Transverse colon (tissue), 4 donors: ENCODE results near the gene KDM5C.

Experiments used
- CTCF ChIP-seq, 5 experiments: fragments of 200-600 bp in 3 of 5; fragments of 450-650 bp in 2 of 5; sonication (generic) in 3 of 5; IDR thresholded peaks; 1 replicate in 2 of 5; 2 replicates in 3 of 5; pipeline ENCODE4 v1.5.1; 2016 to 2017; ENCODE audit warnings: antibody characterized with exemption in 5 of 5, inconsistent platforms in 3 of 5, mild to moderate bottlenecking in 2 of 5, moderate library complexity in 1 of 5
- POLR2A ChIP-seq: fragments of 450-650 bp; IDR thresholded peaks from one replicate; pipeline ENCODE4 v1.6.1; 2016; ENCODE audit warnings: antibody characterized with exemption, mild to moderate bottlenecking, moderate library complexity
- POLR2AphosphoS5 ChIP-seq, 3 donors: sonication (generic); formaldehyde crosslinking; IDR thresholded peaks; one replicate each; pipeline ENCODE4 v1.6.1; 2016; ENCODE audit warnings: antibody characterized with exemption in 3 of 3

- TF ChIP-seq CTCF (IDR thresholded peaks at IDR 0.05) = no peak
- no peak for TF ChIP-seq POLR2AphosphoS5 (IDR thresholded peaks at IDR 0.05)
- no peak for TF ChIP-seq POLR2A
Observed at GRCh38 chrX:53247928-53248327, 22.9 kb upstream of the KDM5C start.
